Cardiac fibroblast (primary cell): ENCODE data around the gene PLA2G4E.

ENCODE experiments used
- DNase-seq, 2 donors: peaks; one replicate each; pipeline versions ENCODE4 v3.0.0 to v3.0.0-alpha.2; 2010; ENCODE audit warnings: low read depth in 2 of 2
- H3K4me3 ChIP-seq, 2 donors: replicated peaks in 1 of 2; 1 replicate in 1 of 2; 2 replicates in 1 of 2; pipeline ENCODE4 v1.5.1; 2011; ENCODE audit warnings: low read depth in 2 of 2, low read length in 2 of 2, mild to moderate bottlenecking in 2 of 2, moderate library complexity in 1 of 2
- CTCF ChIP-seq: IDR thresholded peaks from one replicate; pipeline ENCODE4 v1.5.1; 2011; ENCODE audit warnings: low read depth, mild to moderate bottlenecking, low read length, inconsistent platforms

Gene PLA2G4E

GRCh38 chr15:42050484-42051255 lies 29.8 kb upstream of the PLA2G4E start:
- no peak for DNase-seq
- H3K4me3 ChIP-seq: no peak overlapping the region
- no peak for TF ChIP-seq CTCF

GRCh38 chr15:42048821-42049200 lies 28.0 kb upstream of the PLA2G4E start:
- H3K4me3 ChIP-seq: no peak overlapping the region
- no peak for TF ChIP-seq CTCF
- no peak for DNase-seq

- no peak for TF ChIP-seq CTCF
- no peak overlapping the region for H3K4me3 ChIP-seq
- no peak for DNase-seq
Measured at GRCh38 chr15:42048080-42048820, 27.4 kb upstream of the PLA2G4E start.

- no peak overlapping the region for H3K4me3 ChIP-seq
- TF ChIP-seq CTCF: no peak
- DNase-seq: no peak
Measured at GRCh38 chr15:42046597-42046996, 25.8 kb upstream of the PLA2G4E start.

GRCh38 chr15:42045211-42045615 lies 24.4 kb upstream of the PLA2G4E start:
- no peak for TF ChIP-seq CTCF
- DNase-seq: no peak
- no peak overlapping the region for H3K4me3 ChIP-seq

GRCh38 chr15:42042602-42043400 lies 22.0 kb upstream of the PLA2G4E start:
- TF ChIP-seq CTCF: no peak
- H3K4me3 ChIP-seq: no peak overlapping the region

More at GRCh38 chr15:42042602-42043400, 22.0 kb upstream of the PLA2G4E start:
- DNase-seq: no peak
